ENCODE measurements around the gene ZNF518B.

ZNF518B gene

GRCh38 chr4:10491401-10491800 lies 34.2 kb upstream of the ZNF518B start:
- Histone ChIP-seq H3K79me1 (ENCODE audit: low read depth, low read length) (no peaks in the 10 kb centered on the region), H2BK120ac (ENCODE audit: low read depth, low read length) (no peak overlapping the region), H2BK12ac (ENCODE audit: low read length) (no peak overlapping the region), H3K4me2 (ENCODE audit: insufficient read depth, low read length, poor library complexity, severe bottlenecking) (no peak overlapping the region), H3K9ac (ENCODE audit: low read depth, low read length, poor library complexity) (no peak overlapping the region), H2AFZ (ENCODE audit: low read length) (no peak overlapping the region), H2BK5ac (ENCODE audit: low read length) (no peak overlapping the region), H3K14ac (ENCODE audit: low read length) (no peak overlapping the region), H3K18ac (ENCODE audit: low read length) (no peak overlapping the region), H3K4me3 (ENCODE audit: low read length in 2 of 2) (no peak overlapping the region), H3K27ac (replicated peaks; ENCODE audit: low read length) (no peak overlapping the region), H3K36me3 (replicated peaks in 1 of 2; ENCODE audit: control insufficient read depth in 2 of 2, insufficient read depth in 2 of 2, low read length in 2 of 2) (no peaks in the 10 kb centered on the region), H4K91ac (ENCODE audit: low read depth, low read length, poor library complexity) (no peak overlapping the region), H3K4me1 (ENCODE audit: control insufficient read depth in 2 of 2, insufficient read depth in 1 of 2, low read depth in 1 of 2, low read length in 2 of 2) (peaks cover 0 to 8% of the 10 kb centered on the region in 2 donors), H3K4ac (ENCODE audit: low read length) (no peak overlapping the region), H3K23ac (ENCODE audit: low read depth, low read length, poor library complexity) (no peak overlapping the region), H4K8ac (ENCODE audit: low read depth, low read length) (no peak overlapping the region), H2AK5ac (ENCODE audit: low read depth, low read length) (no peak overlapping the region), H3K27me3 (ENCODE audit: control insufficient read depth in 3 of 3, insufficient read depth in 3 of 3, low read depth in 1 of 3, low read length in 3 of 3) (peaks cover 0 to 4% (median 0%) of the 10 kb centered on the region in 3 experiments), H2BK15ac (ENCODE audit: low read length) (no peak overlapping the region), H3K9me3 (replicated peaks in 1 of 2; ENCODE audit: control insufficient read depth in 2 of 2, insufficient read depth in 1 of 2, low read depth in 1 of 2, low read length in 2 of 2) (no peaks in the 10 kb centered on the region)
- no peak for DNase-seq (ENCODE audit: low spot score)
- no CpG with 5 or more reads among the region's 3 CpGs for WGBS, 2 donors (ENCODE audit: extremely low coverage in 2 of 2, insufficient read length in 2 of 2, insufficient replicate concordance in 1 of 2)

DNA sequence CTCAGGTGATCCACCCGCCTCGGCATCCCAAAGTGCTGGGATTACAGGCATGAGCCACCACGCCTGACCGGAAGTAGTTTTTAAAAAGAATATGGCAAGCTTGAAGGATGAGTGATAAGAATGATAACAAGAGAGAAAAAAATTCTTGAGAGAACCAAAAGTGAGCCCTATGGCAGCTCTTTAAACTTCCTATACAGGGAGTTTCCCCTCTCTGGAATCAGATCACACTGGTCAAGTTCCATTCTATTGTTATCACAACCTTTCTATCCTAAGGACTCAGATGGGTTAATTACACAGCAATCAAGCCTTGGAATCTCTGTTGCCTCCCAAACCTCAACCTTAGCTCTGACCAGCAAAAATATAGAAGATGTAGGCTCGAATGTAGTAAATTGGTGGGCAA lies 33.8 kb upstream of the ZNF518B start:
- peaks cover 0 to 8% of the 10 kb centered on the region in 2 donors for H3K4me1 ChIP-seq (ENCODE audit: control insufficient read depth in 2 of 2, insufficient read depth in 1 of 2, low read depth in 1 of 2, low read length in 2 of 2)
- H3K36me3 ChIP-seq (replicated peaks in 1 of 2; ENCODE audit: control insufficient read depth in 2 of 2, insufficient read depth in 2 of 2, low read length in 2 of 2): no peaks in the 10 kb centered on the region
- peaks cover 0 to 4% (median 0%) of the 10 kb centered on the region in 3 experiments for H3K27me3 ChIP-seq (ENCODE audit: control insufficient read depth in 3 of 3, insufficient read depth in 3 of 3, low read depth in 1 of 3, low read length in 3 of 3)
- no peak overlapping the region for H2BK12ac ChIP-seq (ENCODE audit: low read length)
- no peak for DNase-seq (ENCODE audit: low spot score)
- WGBS, 2 donors (ENCODE audit: extremely low coverage in 2 of 2, insufficient read length in 2 of 2, insufficient replicate concordance in 1 of 2): no CpG with 5 or more reads among the region's 5 CpGs
- no peak overlapping the region for H2AFZ ChIP-seq (ENCODE audit: low read length)
- no peaks in the 10 kb centered on the region for H3K9me3 ChIP-seq (replicated peaks in 1 of 2; ENCODE audit: control insufficient read depth in 2 of 2, insufficient read depth in 1 of 2, low read depth in 1 of 2, low read length in 2 of 2)
- no peak overlapping the region for H3K23ac ChIP-seq (ENCODE audit: low read depth, low read length, poor library complexity)
- H4K91ac ChIP-seq (ENCODE audit: low read depth, low read length, poor library complexity): no peak overlapping the region
- H2BK120ac ChIP-seq (ENCODE audit: low read depth, low read length): no peak overlapping the region
- no peak overlapping the region for H3K18ac ChIP-seq (ENCODE audit: low read length)
- H3K4me3 ChIP-seq (ENCODE audit: low read length in 2 of 2): no peak overlapping the region
- H2AK5ac ChIP-seq (ENCODE audit: low read depth, low read length): no peak overlapping the region
- H2BK5ac ChIP-seq (ENCODE audit: low read length): no peak overlapping the region
- no peak overlapping the region for H3K14ac ChIP-seq (ENCODE audit: low read length)
- no peak overlapping the region for H2BK15ac ChIP-seq (ENCODE audit: low read length)
- no peak overlapping the region for H4K8ac ChIP-seq (ENCODE audit: low read depth, low read length)
- no peak overlapping the region for H3K9ac ChIP-seq (ENCODE audit: low read depth, low read length, poor library complexity)
- H3K4me2 ChIP-seq (ENCODE audit: insufficient read depth, low read length, poor library complexity, severe bottlenecking): no peak overlapping the region
- H3K79me1 ChIP-seq (ENCODE audit: low read depth, low read length): no peaks in the 10 kb centered on the region
- H3K27ac ChIP-seq (replicated peaks; ENCODE audit: low read length): no peak overlapping the region
- no peak overlapping the region for H3K4ac ChIP-seq (ENCODE audit: low read length)

DNA sequence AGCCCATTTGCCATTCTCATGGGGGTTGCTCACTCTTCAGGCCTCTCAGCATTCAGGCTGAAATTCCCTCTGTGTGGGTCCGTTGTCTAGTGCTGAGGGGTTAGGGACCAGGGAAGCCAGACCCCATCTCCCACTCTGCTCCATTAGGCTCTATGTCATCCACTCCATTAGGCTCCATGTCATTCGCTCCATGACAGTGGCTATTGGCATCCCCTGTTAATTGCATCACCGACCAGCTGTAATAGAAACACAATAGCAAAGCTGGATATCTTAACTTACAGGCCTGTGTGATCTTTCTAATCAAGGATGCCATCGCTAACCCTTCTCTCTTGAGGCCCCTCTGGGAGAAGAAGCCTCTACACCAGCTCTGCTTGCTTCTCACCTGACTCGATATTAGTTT lies 25.7 kb upstream of the ZNF518B start:
- no peak overlapping the region for H2AFZ ChIP-seq (ENCODE audit: low read length)
- H3K4me2 ChIP-seq (ENCODE audit: insufficient read depth, low read length, poor library complexity, severe bottlenecking): no peak overlapping the region
- H4K8ac ChIP-seq (ENCODE audit: low read depth, low read length): no peak overlapping the region
- no peaks in the 10 kb centered on the region for H3K36me3 ChIP-seq (replicated peaks in 1 of 2; ENCODE audit: control insufficient read depth in 2 of 2, insufficient read depth in 2 of 2, low read length in 2 of 2)
- H3K4me3 ChIP-seq (ENCODE audit: low read length in 2 of 2): no peak overlapping the region
- H2BK15ac ChIP-seq (ENCODE audit: low read length): no peak overlapping the region
- no peak overlapping the region for H3K27ac ChIP-seq (replicated peaks; ENCODE audit: low read length)
- no peaks in the 10 kb centered on the region for H3K79me1 ChIP-seq (ENCODE audit: low read depth, low read length)
- no peak overlapping the region for H2AK5ac ChIP-seq (ENCODE audit: low read depth, low read length)
- H2BK5ac ChIP-seq (ENCODE audit: low read length): no peak overlapping the region
- no peak overlapping the region for H3K4ac ChIP-seq (ENCODE audit: low read length)
- H3K18ac ChIP-seq (ENCODE audit: low read length): no peak overlapping the region
- no peak overlapping the region for H3K23ac ChIP-seq (ENCODE audit: low read depth, low read length, poor library complexity)
- WGBS, 2 donors (ENCODE audit: extremely low coverage in 2 of 2, insufficient read length in 2 of 2, insufficient replicate concordance in 1 of 2): no CpG with 5 or more reads among the region's 5 CpGs
- no peaks in the 10 kb centered on the region for H3K27me3 ChIP-seq (ENCODE audit: control insufficient read depth in 3 of 3, insufficient read depth in 3 of 3, low read depth in 1 of 3, low read length in 3 of 3)
- no peak overlapping the region for H4K91ac ChIP-seq (ENCODE audit: low read depth, low read length, poor library complexity)
- H3K9ac ChIP-seq (ENCODE audit: low read depth, low read length, poor library complexity): no peak overlapping the region
- H3K14ac ChIP-seq (ENCODE audit: low read length): no peak overlapping the region
- H2BK120ac ChIP-seq (ENCODE audit: low read depth, low read length): no peak overlapping the region
- no peaks in the 10 kb centered on the region for H3K4me1 ChIP-seq (ENCODE audit: control insufficient read depth in 2 of 2, insufficient read depth in 1 of 2, low read depth in 1 of 2, low read length in 2 of 2)
- H3K9me3 ChIP-seq (replicated peaks in 1 of 2; ENCODE audit: control insufficient read depth in 2 of 2, insufficient read depth in 1 of 2, low read depth in 1 of 2, low read length in 2 of 2): no peaks in the 10 kb centered on the region
- H2BK12ac ChIP-seq (ENCODE audit: low read length): no peak overlapping the region
- no peak for DNase-seq (ENCODE audit: low spot score)

- no peak overlapping the region for H4K91ac ChIP-seq (ENCODE audit: low read depth, low read length, poor library complexity)
- H3K14ac ChIP-seq (ENCODE audit: low read length): no peak overlapping the region
- no peaks in the 10 kb centered on the region for H3K27me3 ChIP-seq (ENCODE audit: control insufficient read depth in 3 of 3, insufficient read depth in 3 of 3, low read depth in 1 of 3, low read length in 3 of 3)
- no peaks in the 10 kb centered on the region for H3K36me3 ChIP-seq (replicated peaks in 1 of 2; ENCODE audit: control insufficient read depth in 2 of 2, insufficient read depth in 2 of 2, low read length in 2 of 2)
- no peak overlapping the region for H3K23ac ChIP-seq (ENCODE audit: low read depth, low read length, poor library complexity)
- H2BK120ac ChIP-seq (ENCODE audit: low read depth, low read length): no peak overlapping the region
- DNase-seq (ENCODE audit: low spot score): no peak
- H3K9me3 ChIP-seq (replicated peaks in 1 of 2; ENCODE audit: control insufficient read depth in 2 of 2, insufficient read depth in 1 of 2, low read depth in 1 of 2, low read length in 2 of 2): no peaks in the 10 kb centered on the region
- H4K8ac ChIP-seq (ENCODE audit: low read depth, low read length): no peak overlapping the region
- H2AFZ ChIP-seq (ENCODE audit: low read length): no peak overlapping the region
- no peak overlapping the region for H2BK5ac ChIP-seq (ENCODE audit: low read length)
- no peak overlapping the region for H3K4me3 ChIP-seq (ENCODE audit: low read length in 2 of 2)
- no peak overlapping the region for H2BK12ac ChIP-seq (ENCODE audit: low read length)
- H3K79me1 ChIP-seq (ENCODE audit: low read depth, low read length): no peaks in the 10 kb centered on the region
- no peak overlapping the region for H3K18ac ChIP-seq (ENCODE audit: low read length)
- no peak overlapping the region for H3K27ac ChIP-seq (replicated peaks; ENCODE audit: low read length)
- H2BK15ac ChIP-seq (ENCODE audit: low read length): no peak overlapping the region
- no peaks in the 10 kb centered on the region for H3K4me1 ChIP-seq (ENCODE audit: control insufficient read depth in 2 of 2, insufficient read depth in 1 of 2, low read depth in 1 of 2, low read length in 2 of 2)
- WGBS, 2 donors (ENCODE audit: extremely low coverage in 2 of 2, insufficient read length in 2 of 2, insufficient replicate concordance in 1 of 2): no CpG with 5 or more reads among the region's 5 CpGs
- no peak overlapping the region for H2AK5ac ChIP-seq (ENCODE audit: low read depth, low read length)
- H3K4me2 ChIP-seq (ENCODE audit: insufficient read depth, low read length, poor library complexity, severe bottlenecking): no peak overlapping the region
- H3K4ac ChIP-seq (ENCODE audit: low read length): no peak overlapping the region
- no peak overlapping the region for H3K9ac ChIP-seq (ENCODE audit: low read depth, low read length, poor library complexity)
Observed at GRCh38 chr4:10480616-10481015, 23.4 kb upstream of the ZNF518B start.

Measured in neuronal stem cell (in vitro differentiated cells).